Endothelial cell (in vitro differentiated cells): Measurements from ENCODE around the gene SEPTIN5. TPM values are rescaled to one million over a fixed set of nuclear protein-coding genes. Genes with fewer than 3 reads are reported as not detected.
A peak's percentile ranks its signal among the peaks of the same experiment; 100 is the strongest.

Source experiments
- DNase-seq: peaks from one replicate; pipeline ENCODE4 v3.0.0; 2021; ENCODE audit warnings: low spot score
- H3K27ac Mint-ChIP-seq: one replicate; pipeline ENCODE4 v1.8.0; 2021; ENCODE audit warnings: mixed read lengths, inconsistent platforms; ENCODE audit not compliant: unreplicated experiment
- H3K27me3 Mint-ChIP-seq: one replicate; pipeline ENCODE4 v1.8.0; 2021; ENCODE audit warnings: mild to moderate bottlenecking, moderate library complexity, mixed read lengths, inconsistent platforms; ENCODE audit not compliant: unreplicated experiment
- H3K36me3 Mint-ChIP-seq: one replicate; pipeline ENCODE4 v1.8.0; 2021; ENCODE audit warnings: mild to moderate bottlenecking, low read depth, mixed read lengths, inconsistent platforms; ENCODE audit not compliant: unreplicated experiment
- H3K4me1 Mint-ChIP-seq: one replicate; pipeline ENCODE4 v1.8.0; 2021; ENCODE audit warnings: mild to moderate bottlenecking, mixed read lengths, inconsistent platforms; ENCODE audit not compliant: unreplicated experiment
- H3K4me3 Mint-ChIP-seq: one replicate; pipeline ENCODE4 v1.8.0; 2021; ENCODE audit warnings: mild to moderate bottlenecking, mixed read lengths, inconsistent platforms; ENCODE audit not compliant: unreplicated experiment
- H3K9me3 Mint-ChIP-seq: one replicate; pipeline ENCODE4 v1.8.0; 2021; ENCODE audit warnings: mixed read lengths, inconsistent platforms; ENCODE audit not compliant: unreplicated experiment
- CTCF ChIP-seq: fragments of 200-600 bp; sonication (generic); IDR thresholded peaks from one replicate; pipeline ENCODE4 v1.5.0; 2021; ENCODE audit warnings: antibody characterized with exemption; ENCODE audit not compliant: unreplicated experiment
- total RNA-seq: library from RNA; stranded (reverse); fragmentation: NEBNext Ultra II Directional; extraction: Animal tissue kit (Norgen Biotek cat#: 25700); gene quantifications from one replicate; pipeline ENCODE4 v1.2.1, GENCODE V29; 2021; ENCODE audit not compliant: unreplicated experiment

Gene SEPTIN5
- total RNA-seq, 1 donor from 2014 or later: 2.3 TPM

GRCh38 chr22:19716041-19716828 is 1.9 kb downstream of the SEPTIN5 start:
- H3K36me3 Mint-ChIP-seq: peaks cover 7% of the 10 kb centered on the region
- no peak for TF ChIP-seq CTCF
- H3K4me1 Mint-ChIP-seq: peaks cover 2% of the 10 kb centered on the region
- H3K27me3 Mint-ChIP-seq: peaks cover 33% of the 10 kb centered on the region
- no peaks in the 10 kb centered on the region for H3K9me3 Mint-ChIP-seq
- no peak overlapping the region for H3K4me3 Mint-ChIP-seq
- no peak overlapping the region for H3K27ac Mint-ChIP-seq
- no peak for DNase-seq

- Mint-ChIP-seq H3K27me3 (peaks cover 33% of the 10 kb centered on the region), H3K9me3 (no peaks in the 10 kb centered on the region), H3K4me1 (peaks cover 5% of the 10 kb centered on the region), H3K36me3 (peaks cover 7% of the 10 kb centered on the region), H3K27ac (no peak overlapping the region), H3K4me3 (no peak overlapping the region)
- DNase-seq: no peak
- no peak for TF ChIP-seq CTCF
Measured at GRCh38 chr22:19716829-19717105, 2.5 kb downstream of the SEPTIN5 start.

GRCh38 chr22:19717181-19717580 is 2.9 kb downstream of the SEPTIN5 start:
- Mint-ChIP-seq H3K4me3 (no peak overlapping the region), H3K27me3 (peaks cover 31% of the 10 kb centered on the region), H3K4me1 (peaks cover 6% of the 10 kb centered on the region), H3K27ac (no peak overlapping the region), H3K36me3 (peaks cover 7% of the 10 kb centered on the region), H3K9me3 (no peaks in the 10 kb centered on the region)
- no peak for TF ChIP-seq CTCF
- DNase-seq: no peak

GRCh38 chr22:19717691-19718455 is 3.6 kb downstream of the SEPTIN5 start:
- H3K27me3 Mint-ChIP-seq: peaks cover 31% of the 10 kb centered on the region
- H3K4me1 Mint-ChIP-seq: peaks cover 6% of the 10 kb centered on the region
- H3K4me3 Mint-ChIP-seq: peak overlapping the region; percentile 88
- peak; percentile 87 for DNase-seq
- TF ChIP-seq CTCF: peak; percentile 98
- H3K36me3 Mint-ChIP-seq: peaks cover 7% of the 10 kb centered on the region
- no peak overlapping the region for H3K27ac Mint-ChIP-seq
- no peaks in the 10 kb centered on the region for H3K9me3 Mint-ChIP-seq
